HCT116 (cell line): ENCODE results near the gene FNBP1. TPM values are rescaled to one million over a fixed set of nuclear protein-coding genes. Genes with fewer than 3 reads are reported as not detected.
"Not testable (repeated sequence)": the region's sequence is repeated elsewhere in the genome, so short reads cannot be mapped to it uniquely, and the experiment has no call there.

Source experiments
- ATAC-seq: fragments of 200-7000 bp; cut with Tn5 transposase; 2 replicates; pipeline ENCODE4 v1.9.1; 2020; ENCODE audit warnings: mild to moderate bottlenecking, moderate library complexity
- BruUV-seq: library from RNA; stranded (reverse); fragments of 400-500 nt; replicated peaks from 2 replicates; lab custom pipeline; 2021; lab: Mats Ljungman, UMichigan
- CTCF ChIA-PET: fragments of 300-600 bp; sonication (Branson Sonifier 250); formaldehyde crosslinking; loops from one replicate; lab custom pipeline; 2021; ENCODE audit warnings: antibody characterized with exemption; lab: Charles Lee
- POLR2A ChIA-PET: fragments of 300-600, 350-600 bp; sonication (Branson Sonifier 250); formaldehyde crosslinking; loops from one replicate; lab custom pipeline; 2021; ENCODE audit warnings: antibody characterized with exemption; lab: Charles Lee
- RAD21 ChIA-PET, 2 experiments: fragments of 300-600 bp; sonication (Branson Sonifier 250); formaldehyde crosslinking; loops; one replicate each; lab custom pipeline; 2023; ENCODE audit warnings: low total read pairs in 2 of 2; ENCODE audit not compliant: uncharacterized antibody in 2 of 2, unreplicated experiment in 2 of 2, low non-redundant PET in 1 of 2; lab: Charles Lee
- DNase-seq: peaks from one replicate; pipeline ENCODE4 v3.0.0-alpha.2; 2010; ENCODE audit warnings: low read depth, low spot score
- H2AFZ ChIP-seq: fragments of 200-600 bp; shearing (Covaris generic), sonication (generic); 2 replicates; pipeline ENCODE4 v1.6.1; 2017; ENCODE audit warnings: low read depth, mixed run types, mixed read lengths, antibody characterized with exemption, low read length; ENCODE audit not compliant: poor library complexity, severe bottlenecking
- H3K27ac ChIP-seq: 2 replicates; pipeline ENCODE4 v1.5.1; 2012; ENCODE audit warnings: low read depth, low read length
- H3K27me3 ChIP-seq: fragments of 200-600 bp; sonication (generic); 2 replicates; pipeline ENCODE4 v1.6.1; 2016; ENCODE audit warnings: mixed run types, low read length, mixed read lengths; ENCODE audit not compliant: insufficient read depth
- H3K36me3 ChIP-seq, 2 experiments: fragments of 200-500 bp in 1 of 2; fragments of 200-600 bp in 1 of 2; sonication (Bioruptor generic) in 1 of 2; sonication (generic) in 1 of 2; 2 replicates each; pipeline versions ENCODE4 v1.5.1 to v1.6.1; 2014 to 2016; ENCODE audit warnings: low read length in 2 of 2, inconsistent platforms in 1 of 2, mixed read lengths in 1 of 2, mixed run types in 1 of 2; ENCODE audit not compliant: insufficient read depth in 2 of 2, control insufficient read depth in 1 of 2
- H3K4me1 ChIP-seq, 2 experiments: fragments of 200-600 bp in 1 of 2; sonication (generic) in 1 of 2; 2 replicates each; pipeline versions ENCODE4 v1.5.1 to v1.6.1; 2012 to 2017; ENCODE audit warnings: low read length in 2 of 2, inconsistent platforms in 1 of 2, mild to moderate bottlenecking in 1 of 2, mixed read lengths in 1 of 2, mixed run types in 1 of 2, moderate library complexity in 1 of 2; ENCODE audit not compliant: insufficient read depth in 2 of 2, control insufficient read depth in 1 of 2
- H3K4me2 ChIP-seq: fragments of 200-600 bp; sonication (generic); 2 replicates; pipeline ENCODE4 v1.6.1; 2017; ENCODE audit warnings: mixed run types, low read length, mixed read lengths
- H3K4me3 ChIP-seq, 2 experiments: fragments of 200-600 bp in 1 of 2; sonication (generic) in 1 of 2; replicated peaks in 1 of 2; 2 replicates each; pipeline ENCODE4 v1.5.1; 2011 to 2016; ENCODE audit warnings: low read length in 2 of 2, control low read depth in 1 of 2, low read depth in 1 of 2, mild to moderate bottlenecking in 1 of 2, mixed read lengths in 1 of 2, mixed run types in 1 of 2
- H3K79me2 ChIP-seq: fragments of 200-600 bp; sonication (generic); 2 replicates; pipeline ENCODE4 v1.6.1; 2017; ENCODE audit warnings: mild to moderate bottlenecking, mixed run types, low read length, moderate library complexity, mixed read lengths; ENCODE audit not compliant: insufficient read depth
- H3K9ac ChIP-seq: fragments of 200-600 bp; sonication (generic); 2 replicates; pipeline ENCODE4 v1.6.1; 2016; ENCODE audit warnings: low read length, mixed read lengths
- H3K9me2 ChIP-seq: fragments of 200-600 bp; sonication (generic), shearing (Covaris generic); 2 replicates; pipeline ENCODE4 v1.6.1; 2017; ENCODE audit warnings: mixed run types, mild to moderate bottlenecking, moderate library complexity; ENCODE audit not compliant: insufficient read depth
- H3K9me3 ChIP-seq, 2 experiments: fragments of 200-500 bp in 1 of 2; fragments of 200-600 bp in 1 of 2; sonication (Bioruptor generic) in 1 of 2; sonication (generic) in 1 of 2; 2 replicates each; pipeline ENCODE4 v1.6.1; 2014 to 2017; ENCODE audit warnings: low read length in 2 of 2, mixed read lengths in 2 of 2, inconsistent platforms in 1 of 2, low read depth in 1 of 2, mild to moderate bottlenecking in 1 of 2, mixed run types in 1 of 2, moderate library complexity in 1 of 2; ENCODE audit not compliant: control insufficient read depth in 1 of 2, insufficient read depth in 1 of 2
- H4K20me1 ChIP-seq: fragments of 200-600 bp; sonication (generic), shearing (Covaris generic); 2 replicates; pipeline ENCODE4 v1.6.1; 2017; ENCODE audit warnings: mixed run types, mild to moderate bottlenecking, moderate library complexity; ENCODE audit not compliant: insufficient read depth
- CBX3 ChIP-seq: IDR thresholded peaks from 2 replicates; pipeline ENCODE4 v1.6.1; 2012; ENCODE audit warnings: low read depth
- EGR1 ChIP-seq: IDR thresholded peaks from 2 replicates; pipeline ENCODE4 v1.6.1; 2012; ENCODE audit warnings: low read depth
- EZH2 ChIP-seq: fragments of 200-600 bp; sonication (generic); IDR thresholded peaks from 2 replicates; pipeline ENCODE4 v1.6.1; 2017; ENCODE audit warnings: antibody characterized with exemption, mixed run types
- EZH2phosphoT487 ChIP-seq: fragments of 200-600 bp; IDR thresholded peaks from 2 replicates; pipeline ENCODE4 v1.6.1; 2018; ENCODE audit warnings: antibody characterized with exemption, borderline replicate concordance
- FOSL1 ChIP-seq: IDR thresholded peaks from 2 replicates; pipeline ENCODE4 v1.6.1; 2012; ENCODE audit warnings: low read depth
- JUND ChIP-seq: IDR thresholded peaks from 2 replicates; pipeline ENCODE4 v1.6.1; 2012
- POLR2A ChIP-seq: IDR thresholded peaks from 2 replicates; pipeline ENCODE4 v1.7.0; 2011; ENCODE audit warnings: borderline replicate concordance; ENCODE audit not compliant: insufficient read depth, insufficient read length; ENCODE audit errors: extremely low read depth
- POLR2AphosphoS5 ChIP-seq: IDR thresholded peaks from 2 replicates; pipeline ENCODE4 v1.6.1; 2011; ENCODE audit warnings: mild to moderate bottlenecking, low read depth, low read length, moderate library complexity
- RAD21 ChIP-seq: IDR thresholded peaks from 2 replicates; pipeline ENCODE4 v1.6.1; 2012; ENCODE audit warnings: low read depth, mild to moderate bottlenecking
- SRF ChIP-seq: IDR thresholded peaks from 2 replicates; pipeline ENCODE4 v1.6.1; 2012; ENCODE audit warnings: low read depth
- TCF7L2 ChIP-seq: IDR thresholded peaks from 2 replicates; pipeline ENCODE4 v1.7.0; 2011; ENCODE audit warnings: borderline replicate concordance, inconsistent platforms; ENCODE audit not compliant: insufficient read depth, insufficient read length; ENCODE audit errors: extremely low read depth
- ZFX ChIP-seq: fragments of 450-650 bp; IDR thresholded peaks from 2 replicates; pipeline ENCODE4 v1.6.1; 2017
- ZNF274 ChIP-seq: fragments of 200-500 bp; sonication (Bioruptor generic); IDR thresholded peaks from 2 replicates; pipeline ENCODE4 v1.6.1; 2014; ENCODE audit warnings: mild to moderate bottlenecking, low read depth, low read length, inconsistent platforms
- intact Hi-C: fragments of 100-400 bp; cut with micrococcal nuclease; formaldehyde crosslinking; loops from 2 replicates; pipeline ENCODE4 v1.10.0; 2022
- total RNA-seq: library from RNA; stranded (reverse); gene quantifications from one replicate; pipeline ENCODE4 v1.2.1, GENCODE V29; 2021; ENCODE audit not compliant: unreplicated experiment
- TF ChIP-seq, protein P1 (sequence below): IDR thresholded peaks from 2 replicates; pipeline ENCODE4 v1.6.1; 2012; ENCODE audit warnings: low read depth
- TF ChIP-seq, protein P2 (sequence below), 3 experiments: fragments of 200-600 bp in 1 of 3; sonication (generic) in 1 of 3; IDR thresholded peaks in 2 of 3; conservative IDR thresholded peaks in 1 of 3; 2 replicates each; pipeline ENCODE4 v1.5.1; 2012 to 2017; ENCODE audit warnings: low read depth in 2 of 3, low read length in 2 of 3, antibody characterized with exemption in 1 of 3, borderline replicate concordance in 1 of 3, control low read depth in 1 of 3, mild to moderate bottlenecking in 1 of 3, mixed read lengths in 1 of 3, mixed run types in 1 of 3, moderate library complexity in 1 of 3; ENCODE audit not compliant: insufficient read depth in 1 of 3
- TF ChIP-seq, protein P3 (sequence below): IDR thresholded peaks from 2 replicates; pipeline ENCODE4 v1.6.1; 2012

FNBP1 gene
- total RNA-seq, 1 experiment from 2014 or later, result 25.0 TPM

DNA sequence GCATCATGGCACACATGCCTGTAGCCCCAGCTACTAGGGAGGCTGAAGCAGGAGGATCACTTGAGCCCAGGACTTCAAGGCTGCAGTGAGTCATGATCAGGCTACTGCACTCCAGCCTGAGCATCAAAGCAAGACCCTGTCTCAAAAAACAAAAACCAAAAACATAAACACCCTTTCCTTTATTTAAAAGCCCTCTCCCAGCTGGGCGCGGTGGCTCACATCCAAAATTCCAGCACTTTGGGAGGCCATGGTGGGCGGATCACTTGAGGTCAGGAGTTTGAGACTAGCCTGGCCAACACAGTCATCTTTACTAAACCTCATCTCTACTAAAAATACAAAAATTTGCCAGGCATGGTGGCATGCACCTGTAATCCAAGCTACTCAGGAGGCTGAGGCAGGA, 45.3 kb downstream of the FNBP1 start:
- H3K27ac ChIP-seq, H3K4me3 ChIP-seq, BruUV-seq, H3K79me2 ChIP-seq, H2AFZ ChIP-seq, H3K9ac ChIP-seq, H3K27me3 ChIP-seq, H3K9me2 ChIP-seq, H4K20me1 ChIP-seq, H3K36me3 ChIP-seq, H3K9me3 ChIP-seq, DNase-seq, ATAC-seq, POLR2A ChIA-PET, RAD21 ChIA-PET, intact Hi-C loops, H3K4me2 ChIP-seq: not testable (repeated sequence)
- peaks cover 6 to 12% of the 10 kb centered on the region in 2 experiments; a peak in 3 of 4 replicates for H3K4me1 ChIP-seq
- CTCF ChIA-PET, result interaction anchor here (0.7 kb wide), 1 partner anchor 134 kb away, joined by 3 read pairs; no protein-coding TSS in a partner anchor

DNA sequence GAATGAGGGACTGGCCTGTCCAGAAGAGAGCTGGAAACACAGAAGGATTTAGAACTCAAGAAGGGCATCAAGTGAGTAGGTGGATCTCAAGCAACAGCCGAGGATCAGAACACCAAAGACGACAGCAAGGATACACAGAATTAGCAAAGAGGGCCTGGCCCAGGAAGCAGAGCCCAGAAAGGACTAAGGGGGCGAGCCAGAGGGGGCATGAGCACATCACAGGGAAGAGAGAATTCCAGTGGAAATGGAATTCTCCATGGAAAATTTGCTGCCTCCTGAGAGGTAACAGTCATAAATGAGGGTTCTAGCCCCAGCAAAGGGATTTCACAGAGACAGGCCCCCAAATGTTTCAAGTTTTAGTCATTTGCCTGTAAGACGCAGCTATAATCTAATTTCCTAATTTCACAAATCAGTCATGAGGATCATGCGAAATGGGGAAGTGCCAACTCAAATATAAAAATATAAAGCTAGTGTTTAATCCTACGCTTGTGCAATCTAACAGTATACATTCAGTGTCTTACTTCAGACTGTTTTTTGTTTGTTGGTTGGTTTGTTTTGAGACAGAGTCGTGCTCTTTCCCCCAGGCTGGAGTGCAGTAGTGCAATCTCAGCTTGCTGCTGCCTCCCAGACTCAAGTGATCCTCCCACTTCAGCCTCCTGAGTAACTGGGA, 46.7 kb downstream of the FNBP1 start:
- ChIA-PET RAD21 (no interaction called here), POLR2A (no interaction called here)

More for the DNA sequence above, 46.7 kb downstream of the FNBP1 start:
- Histone ChIP-seq H3K4me3 (no peak overlapping the region), H3K4me1 (peaks cover 10 to 22% of the 10 kb centered on the region in 2 experiments; a peak in 3 of 4 replicates), H3K27ac (no peak overlapping the region), H3K4me2 (no peak overlapping the region), H3K9me3 (no peaks in the 10 kb centered on the region), H3K9ac (no peak overlapping the region), H3K27me3 (no peaks in the 10 kb centered on the region), H3K9me2 (no peaks in the 10 kb centered on the region), H4K20me1 (no peaks in the 10 kb centered on the region), H2AFZ (no peak overlapping the region), H3K36me3 (no peaks in the 10 kb centered on the region), H3K79me2 (no peaks in the 10 kb centered on the region)
- BruUV-seq, result no TSS peak
- CTCF ChIA-PET, result no interaction called here
- TF ChIP-seq POLR2AphosphoS5 (no peak), CBX3 (no peak), EZH2phosphoT487 (no peak), ZFX (no peak), POLR2A (no peak), EZH2 (no peak), TCF7L2 (no peak), EGR1 (no peak), FOSL1 (no peak), SRF (no peak), ZNF274 (no peak), JUND (no peak), RAD21 (no peak)
- TF ChIP-seq, protein P1, sequence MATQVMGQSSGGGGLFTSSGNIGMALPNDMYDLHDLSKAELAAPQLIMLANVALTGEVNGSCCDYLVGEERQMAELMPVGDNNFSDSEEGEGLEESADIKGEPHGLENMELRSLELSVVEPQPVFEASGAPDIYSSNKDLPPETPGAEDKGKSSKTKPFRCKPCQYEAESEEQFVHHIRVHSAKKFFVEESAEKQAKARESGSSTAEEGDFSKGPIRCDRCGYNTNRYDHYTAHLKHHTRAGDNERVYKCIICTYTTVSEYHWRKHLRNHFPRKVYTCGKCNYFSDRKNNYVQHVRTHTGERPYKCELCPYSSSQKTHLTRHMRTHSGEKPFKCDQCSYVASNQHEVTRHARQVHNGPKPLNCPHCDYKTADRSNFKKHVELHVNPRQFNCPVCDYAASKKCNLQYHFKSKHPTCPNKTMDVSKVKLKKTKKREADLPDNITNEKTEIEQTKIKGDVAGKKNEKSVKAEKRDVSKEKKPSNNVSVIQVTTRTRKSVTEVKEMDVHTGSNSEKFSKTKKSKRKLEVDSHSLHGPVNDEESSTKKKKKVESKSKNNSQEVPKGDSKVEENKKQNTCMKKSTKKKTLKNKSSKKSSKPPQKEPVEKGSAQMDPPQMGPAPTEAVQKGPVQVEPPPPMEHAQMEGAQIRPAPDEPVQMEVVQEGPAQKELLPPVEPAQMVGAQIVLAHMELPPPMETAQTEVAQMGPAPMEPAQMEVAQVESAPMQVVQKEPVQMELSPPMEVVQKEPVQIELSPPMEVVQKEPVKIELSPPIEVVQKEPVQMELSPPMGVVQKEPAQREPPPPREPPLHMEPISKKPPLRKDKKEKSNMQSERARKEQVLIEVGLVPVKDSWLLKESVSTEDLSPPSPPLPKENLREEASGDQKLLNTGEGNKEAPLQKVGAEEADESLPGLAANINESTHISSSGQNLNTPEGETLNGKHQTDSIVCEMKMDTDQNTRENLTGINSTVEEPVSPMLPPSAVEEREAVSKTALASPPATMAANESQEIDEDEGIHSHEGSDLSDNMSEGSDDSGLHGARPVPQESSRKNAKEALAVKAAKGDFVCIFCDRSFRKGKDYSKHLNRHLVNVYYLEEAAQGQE, result no peak
- TF ChIP-seq, protein P2, sequence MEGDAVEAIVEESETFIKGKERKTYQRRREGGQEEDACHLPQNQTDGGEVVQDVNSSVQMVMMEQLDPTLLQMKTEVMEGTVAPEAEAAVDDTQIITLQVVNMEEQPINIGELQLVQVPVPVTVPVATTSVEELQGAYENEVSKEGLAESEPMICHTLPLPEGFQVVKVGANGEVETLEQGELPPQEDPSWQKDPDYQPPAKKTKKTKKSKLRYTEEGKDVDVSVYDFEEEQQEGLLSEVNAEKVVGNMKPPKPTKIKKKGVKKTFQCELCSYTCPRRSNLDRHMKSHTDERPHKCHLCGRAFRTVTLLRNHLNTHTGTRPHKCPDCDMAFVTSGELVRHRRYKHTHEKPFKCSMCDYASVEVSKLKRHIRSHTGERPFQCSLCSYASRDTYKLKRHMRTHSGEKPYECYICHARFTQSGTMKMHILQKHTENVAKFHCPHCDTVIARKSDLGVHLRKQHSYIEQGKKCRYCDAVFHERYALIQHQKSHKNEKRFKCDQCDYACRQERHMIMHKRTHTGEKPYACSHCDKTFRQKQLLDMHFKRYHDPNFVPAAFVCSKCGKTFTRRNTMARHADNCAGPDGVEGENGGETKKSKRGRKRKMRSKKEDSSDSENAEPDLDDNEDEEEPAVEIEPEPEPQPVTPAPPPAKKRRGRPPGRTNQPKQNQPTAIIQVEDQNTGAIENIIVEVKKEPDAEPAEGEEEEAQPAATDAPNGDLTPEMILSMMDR (IDR thresholded peaks at IDR 0.05 in 2 of 3, conservative IDR thresholded peaks at IDR 0.05 in 1 of 3; ENCODE audit: borderline replicate concordance in 1 of 3, insufficient read depth in 1 of 3, low read depth in 2 of 3, low read length in 2 of 3), result no peak
- TF ChIP-seq, protein P3, sequence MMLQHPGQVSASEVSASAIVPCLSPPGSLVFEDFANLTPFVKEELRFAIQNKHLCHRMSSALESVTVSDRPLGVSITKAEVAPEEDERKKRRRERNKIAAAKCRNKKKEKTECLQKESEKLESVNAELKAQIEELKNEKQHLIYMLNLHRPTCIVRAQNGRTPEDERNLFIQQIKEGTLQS, result no peak
- intact Hi-C loops, result no loop called here
- DNase-seq (no peak), ATAC-seq (no peak)
